ENCODE measurements around the gene LYPD6B. TPM values are rescaled to one million over a fixed set of nuclear protein-coding genes. Genes with fewer than 3 reads are reported as not detected.

LYPD6B gene
- total RNA-seq, 1 donor from 2014 or later = 13.5 TPM

- Mint-ChIP-seq H3K4me1 (ENCODE audit: unreplicated experiment) (no peaks in the 10 kb centered on the region), H3K27ac (ENCODE audit: unreplicated experiment) (no peak overlapping the region)
Measured at GRCh38 chr2:149029307-149029965, 9.1 kb upstream of the LYPD6B start.

GRCh38 chr2:149031396-149031795 lies 7.1 kb upstream of the LYPD6B start:
- no peak for TF ChIP-seq CTCF (IDR thresholded peaks at IDR 0.05)
- Mint-ChIP-seq H3K4me3 (ENCODE audit: unreplicated experiment) (no peak overlapping the region), H3K36me3 (ENCODE audit: unreplicated experiment) (no peaks in the 10 kb centered on the region), H3K9me3 (ENCODE audit: unreplicated experiment) (no peaks in the 10 kb centered on the region), H3K4me1 (ENCODE audit: unreplicated experiment) (no peaks in the 10 kb centered on the region), H3K27me3 (ENCODE audit: unreplicated experiment) (no peaks in the 10 kb centered on the region), H3K27ac (ENCODE audit: unreplicated experiment) (no peak overlapping the region)
- DNase-seq (ENCODE audit: extremely low spot score, unreplicated experiment) = no peak

More at GRCh38 chr2:149029307-149029965, 9.1 kb upstream of the LYPD6B start:
- no peaks in the 10 kb centered on the region for H3K36me3 Mint-ChIP-seq (ENCODE audit: unreplicated experiment)
- H3K4me3 Mint-ChIP-seq (ENCODE audit: unreplicated experiment) = no peak overlapping the region
- no peak for DNase-seq (ENCODE audit: extremely low spot score, unreplicated experiment)
- no peak for TF ChIP-seq CTCF (IDR thresholded peaks at IDR 0.05)
- no peaks in the 10 kb centered on the region for H3K27me3 Mint-ChIP-seq (ENCODE audit: unreplicated experiment)
- H3K9me3 Mint-ChIP-seq (ENCODE audit: unreplicated experiment) = no peaks in the 10 kb centered on the region

- Mint-ChIP-seq H3K9me3 (ENCODE audit: unreplicated experiment) (no peaks in the 10 kb centered on the region), H3K27ac (ENCODE audit: unreplicated experiment) (no peak overlapping the region), H3K27me3 (ENCODE audit: unreplicated experiment) (no peaks in the 10 kb centered on the region), H3K4me3 (ENCODE audit: unreplicated experiment) (no peak overlapping the region), H3K4me1 (ENCODE audit: unreplicated experiment) (peaks cover 6% of the 10 kb centered on the region), H3K36me3 (ENCODE audit: unreplicated experiment) (no peaks in the 10 kb centered on the region)
- DNase-seq (ENCODE audit: extremely low spot score, unreplicated experiment) = no peak
- TF ChIP-seq CTCF (IDR thresholded peaks at IDR 0.05) = no peak
Measured at GRCh38 chr2:149033716-149034115, 4.8 kb upstream of the LYPD6B start.

- Mint-ChIP-seq H3K4me3 (ENCODE audit: unreplicated experiment) (no peak overlapping the region), H3K9me3 (ENCODE audit: unreplicated experiment) (no peaks in the 10 kb centered on the region), H3K36me3 (ENCODE audit: unreplicated experiment) (no peaks in the 10 kb centered on the region), H3K4me1 (ENCODE audit: unreplicated experiment) (peaks cover 10% of the 10 kb centered on the region), H3K27ac (ENCODE audit: unreplicated experiment) (no peak overlapping the region), H3K27me3 (ENCODE audit: unreplicated experiment) (no peaks in the 10 kb centered on the region)
- TF ChIP-seq CTCF (IDR thresholded peaks at IDR 0.05) = no peak
- DNase-seq (ENCODE audit: extremely low spot score, unreplicated experiment) = no peak
Measured at GRCh38 chr2:149034406-149034805, 4.1 kb upstream of the LYPD6B start.

- Mint-ChIP-seq H3K9me3 (ENCODE audit: unreplicated experiment) (no peaks in the 10 kb centered on the region), H3K4me1 (ENCODE audit: unreplicated experiment) (peaks cover 15% of the 10 kb centered on the region), H3K36me3 (ENCODE audit: unreplicated experiment) (no peaks in the 10 kb centered on the region), H3K27me3 (ENCODE audit: unreplicated experiment) (no peaks in the 10 kb centered on the region), H3K4me3 (ENCODE audit: unreplicated experiment) (no peak overlapping the region), H3K27ac (ENCODE audit: unreplicated experiment) (no peak overlapping the region)
- TF ChIP-seq CTCF (IDR thresholded peaks at IDR 0.05) = no peak
- DNase-seq (ENCODE audit: extremely low spot score, unreplicated experiment) = no peak
Measured at GRCh38 chr2:149036507-149037293, 1.8 kb upstream of the LYPD6B start.
